Measurements from ENCODE around the gene AZIN2. TPM values are rescaled to one million over a fixed set of nuclear protein-coding genes. Genes with fewer than 3 reads are reported as not detected.
A peak's percentile ranks its signal among the peaks of the same experiment; 100 is the strongest.

Gene AZIN2
- total and polyA plus RNA-seq, 2 of the 8 experiments (the other 6 are each of a cell fraction or from before 2014, with no cell fraction given) = 0.22 to 0.91 TPM

DNA sequence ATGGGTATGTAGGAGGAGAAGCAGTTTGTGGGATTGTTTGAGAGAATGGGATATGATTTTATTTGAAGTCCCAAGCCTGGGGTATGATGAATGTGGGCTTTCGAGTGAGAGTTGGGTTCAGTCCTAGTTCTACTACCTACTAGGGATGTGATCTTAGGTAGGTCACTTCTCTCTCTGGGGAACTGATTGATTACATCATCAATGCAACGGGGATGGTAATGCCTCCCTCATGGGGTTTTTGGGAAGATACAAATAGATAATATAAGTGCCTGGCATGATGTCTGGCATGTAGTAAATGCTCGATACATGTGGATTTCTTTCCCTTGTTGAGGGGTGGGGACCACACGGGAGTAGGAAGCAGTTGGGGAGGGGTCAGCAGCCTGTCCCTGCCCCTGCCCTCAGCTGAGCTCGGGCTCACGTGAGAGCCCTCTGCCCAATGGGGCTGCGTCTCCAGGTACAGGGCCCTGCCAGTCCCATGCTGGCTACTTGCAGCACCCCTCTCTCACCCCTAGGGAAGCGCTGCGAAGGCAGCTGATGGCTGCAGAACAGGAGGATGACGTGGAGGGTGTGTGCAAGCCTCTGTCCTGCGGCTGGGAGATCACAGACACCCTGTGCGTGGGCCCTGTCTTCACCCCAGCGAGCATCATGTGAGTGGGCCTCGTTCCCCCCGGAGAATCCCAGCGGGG, 38.7 kb downstream of the AZIN2 start (continued):
- TF ChIP-seq, protein P1, sequence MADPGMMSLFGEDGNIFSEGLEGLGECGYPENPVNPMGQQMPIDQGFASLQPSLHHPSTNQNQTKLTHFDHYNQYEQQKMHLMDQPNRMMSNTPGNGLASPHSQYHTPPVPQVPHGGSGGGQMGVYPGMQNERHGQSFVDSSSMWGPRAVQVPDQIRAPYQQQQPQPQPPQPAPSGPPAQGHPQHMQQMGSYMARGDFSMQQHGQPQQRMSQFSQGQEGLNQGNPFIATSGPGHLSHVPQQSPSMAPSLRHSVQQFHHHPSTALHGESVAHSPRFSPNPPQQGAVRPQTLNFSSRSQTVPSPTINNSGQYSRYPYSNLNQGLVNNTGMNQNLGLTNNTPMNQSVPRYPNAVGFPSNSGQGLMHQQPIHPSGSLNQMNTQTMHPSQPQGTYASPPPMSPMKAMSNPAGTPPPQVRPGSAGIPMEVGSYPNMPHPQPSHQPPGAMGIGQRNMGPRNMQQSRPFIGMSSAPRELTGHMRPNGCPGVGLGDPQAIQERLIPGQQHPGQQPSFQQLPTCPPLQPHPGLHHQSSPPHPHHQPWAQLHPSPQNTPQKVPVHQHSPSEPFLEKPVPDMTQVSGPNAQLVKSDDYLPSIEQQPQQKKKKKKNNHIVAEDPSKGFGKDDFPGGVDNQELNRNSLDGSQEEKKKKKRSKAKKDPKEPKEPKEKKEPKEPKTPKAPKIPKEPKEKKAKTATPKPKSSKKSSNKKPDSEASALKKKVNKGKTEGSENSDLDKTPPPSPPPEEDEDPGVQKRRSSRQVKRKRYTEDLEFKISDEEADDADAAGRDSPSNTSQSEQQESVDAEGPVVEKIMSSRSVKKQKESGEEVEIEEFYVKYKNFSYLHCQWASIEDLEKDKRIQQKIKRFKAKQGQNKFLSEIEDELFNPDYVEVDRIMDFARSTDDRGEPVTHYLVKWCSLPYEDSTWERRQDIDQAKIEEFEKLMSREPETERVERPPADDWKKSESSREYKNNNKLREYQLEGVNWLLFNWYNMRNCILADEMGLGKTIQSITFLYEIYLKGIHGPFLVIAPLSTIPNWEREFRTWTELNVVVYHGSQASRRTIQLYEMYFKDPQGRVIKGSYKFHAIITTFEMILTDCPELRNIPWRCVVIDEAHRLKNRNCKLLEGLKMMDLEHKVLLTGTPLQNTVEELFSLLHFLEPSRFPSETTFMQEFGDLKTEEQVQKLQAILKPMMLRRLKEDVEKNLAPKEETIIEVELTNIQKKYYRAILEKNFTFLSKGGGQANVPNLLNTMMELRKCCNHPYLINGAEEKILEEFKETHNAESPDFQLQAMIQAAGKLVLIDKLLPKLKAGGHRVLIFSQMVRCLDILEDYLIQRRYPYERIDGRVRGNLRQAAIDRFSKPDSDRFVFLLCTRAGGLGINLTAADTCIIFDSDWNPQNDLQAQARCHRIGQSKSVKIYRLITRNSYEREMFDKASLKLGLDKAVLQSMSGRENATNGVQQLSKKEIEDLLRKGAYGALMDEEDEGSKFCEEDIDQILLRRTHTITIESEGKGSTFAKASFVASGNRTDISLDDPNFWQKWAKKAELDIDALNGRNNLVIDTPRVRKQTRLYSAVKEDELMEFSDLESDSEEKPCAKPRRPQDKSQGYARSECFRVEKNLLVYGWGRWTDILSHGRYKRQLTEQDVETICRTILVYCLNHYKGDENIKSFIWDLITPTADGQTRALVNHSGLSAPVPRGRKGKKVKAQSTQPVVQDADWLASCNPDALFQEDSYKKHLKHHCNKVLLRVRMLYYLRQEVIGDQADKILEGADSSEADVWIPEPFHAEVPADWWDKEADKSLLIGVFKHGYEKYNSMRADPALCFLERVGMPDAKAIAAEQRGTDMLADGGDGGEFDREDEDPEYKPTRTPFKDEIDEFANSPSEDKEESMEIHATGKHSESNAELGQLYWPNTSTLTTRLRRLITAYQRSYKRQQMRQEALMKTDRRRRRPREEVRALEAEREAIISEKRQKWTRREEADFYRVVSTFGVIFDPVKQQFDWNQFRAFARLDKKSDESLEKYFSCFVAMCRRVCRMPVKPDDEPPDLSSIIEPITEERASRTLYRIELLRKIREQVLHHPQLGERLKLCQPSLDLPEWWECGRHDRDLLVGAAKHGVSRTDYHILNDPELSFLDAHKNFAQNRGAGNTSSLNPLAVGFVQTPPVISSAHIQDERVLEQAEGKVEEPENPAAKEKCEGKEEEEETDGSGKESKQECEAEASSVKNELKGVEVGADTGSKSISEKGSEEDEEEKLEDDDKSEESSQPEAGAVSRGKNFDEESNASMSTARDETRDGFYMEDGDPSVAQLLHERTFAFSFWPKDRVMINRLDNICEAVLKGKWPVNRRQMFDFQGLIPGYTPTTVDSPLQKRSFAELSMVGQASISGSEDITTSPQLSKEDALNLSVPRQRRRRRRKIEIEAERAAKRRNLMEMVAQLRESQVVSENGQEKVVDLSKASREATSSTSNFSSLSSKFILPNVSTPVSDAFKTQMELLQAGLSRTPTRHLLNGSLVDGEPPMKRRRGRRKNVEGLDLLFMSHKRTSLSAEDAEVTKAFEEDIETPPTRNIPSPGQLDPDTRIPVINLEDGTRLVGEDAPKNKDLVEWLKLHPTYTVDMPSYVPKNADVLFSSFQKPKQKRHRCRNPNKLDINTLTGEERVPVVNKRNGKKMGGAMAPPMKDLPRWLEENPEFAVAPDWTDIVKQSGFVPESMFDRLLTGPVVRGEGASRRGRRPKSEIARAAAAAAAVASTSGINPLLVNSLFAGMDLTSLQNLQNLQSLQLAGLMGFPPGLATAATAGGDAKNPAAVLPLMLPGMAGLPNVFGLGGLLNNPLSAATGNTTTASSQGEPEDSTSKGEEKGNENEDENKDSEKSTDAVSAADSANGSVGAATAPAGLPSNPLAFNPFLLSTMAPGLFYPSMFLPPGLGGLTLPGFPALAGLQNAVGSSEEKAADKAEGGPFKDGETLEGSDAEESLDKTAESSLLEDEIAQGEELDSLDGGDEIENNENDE (IDR thresholded peaks at IDR 0.05; ENCODE audit: insufficient replicate concordance, low read length) = no peak
- TF ChIP-seq HDAC2 (IDR thresholded peaks at IDR 0.05; ENCODE audit: borderline replicate concordance in 1 of 2, low read depth in 2 of 2, low read length in 2 of 2) = no peak
- peak; percentile 67; the same call in 1 of the 2 replicates for TF ChIP-seq SP4 (IDR thresholded peaks at IDR 0.05; ENCODE audit: low read length)
- TF ChIP-seq SIN3A (conservative IDR thresholded peaks at IDR 0.05 in 1 of 2, IDR thresholded peaks at IDR 0.05 in 1 of 2; ENCODE audit: low read depth in 1 of 2, low read length in 2 of 2) = no peak
- TF ChIP-seq CTBP2 (IDR thresholded peaks at IDR 0.05; ENCODE audit: borderline replicate concordance, insufficient read depth, insufficient read length, low read length) = no peak
- no peak for TF ChIP-seq ASH2L (IDR thresholded peaks at IDR 0.05; ENCODE audit: low read length)
- no peak for TF ChIP-seq KDM5A (IDR thresholded peaks at IDR 0.05; ENCODE audit: low read length)
- TF ChIP-seq EZH2 (IDR thresholded peaks at IDR 0.05; ENCODE audit: low read depth, low read length, severe bottlenecking) = no peak
- no peak for TF ChIP-seq ZNF274 (IDR thresholded peaks at IDR 0.05; ENCODE audit: borderline replicate concordance, extremely low read depth, low read length)

Measured in H1 (cell line).